ENCODE measurements around the gene STRIT1. TPM values are rescaled to one million over a fixed set of nuclear protein-coding genes. Genes with fewer than 3 reads are reported as not detected.

The STRIT1 gene
- total and polyA plus RNA-seq, 2 donors (not counting 1 experiment from before 2014, with no cell fraction given), result not detected

DNA sequence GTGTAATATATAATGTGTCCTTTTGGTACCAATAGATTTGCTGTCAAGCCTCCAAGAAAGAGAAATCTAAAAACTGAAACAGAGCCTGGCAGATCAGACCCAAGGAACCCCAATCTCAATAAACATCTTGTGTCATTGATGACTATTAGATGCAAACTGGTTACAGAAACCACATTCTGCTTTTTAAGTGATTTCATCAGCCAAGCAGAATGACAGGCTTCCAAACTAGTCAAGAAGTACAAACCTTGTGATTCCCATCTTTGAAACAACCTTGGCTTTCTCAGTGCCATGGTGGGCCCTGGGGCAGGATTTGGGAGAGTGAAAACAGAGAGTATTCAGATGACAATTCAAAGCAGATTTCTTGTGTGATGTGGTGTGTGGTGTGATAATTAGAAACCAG is 45.6 kb upstream of the STRIT1 start:
- POLR2A ChIA-PET, result no interaction called here
- H3K9me3 Mint-ChIP-seq (ENCODE audit: insufficient read depth), result no peaks in the 10 kb centered on the region
- no peak for ATAC-seq (ENCODE audit: low read depth)

DNA sequence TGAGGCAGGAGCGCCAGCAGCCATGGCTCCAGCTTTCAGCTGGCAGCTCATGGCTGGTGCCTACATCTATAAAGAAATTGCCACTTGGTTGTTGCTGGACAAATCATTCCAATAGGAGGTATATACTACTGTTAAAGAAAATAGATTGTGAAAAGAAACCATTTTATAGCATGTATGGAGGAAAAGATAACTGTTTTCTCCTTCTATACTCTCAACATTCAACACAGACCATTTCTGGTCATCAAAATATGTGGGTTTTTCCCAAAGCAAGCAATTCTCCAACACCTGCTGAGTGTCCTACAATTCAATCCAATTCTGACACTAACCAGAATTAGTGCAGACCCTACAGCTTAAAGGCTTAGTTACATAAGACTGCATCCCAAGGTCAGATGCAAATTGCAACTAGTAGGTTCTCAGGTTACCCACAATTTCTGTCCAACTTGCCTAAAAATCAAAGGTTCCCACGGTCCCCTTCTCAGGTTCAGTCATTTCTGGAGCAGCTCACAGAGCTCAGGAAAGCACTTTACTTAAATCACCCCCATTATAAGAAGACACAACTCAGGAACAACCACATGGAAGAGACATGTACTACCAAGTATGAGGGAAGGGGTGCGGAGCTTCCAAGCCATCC is 42.4 kb upstream of the STRIT1 start:
- no peak overlapping the region for H3K27ac Mint-ChIP-seq
- Histone ChIP-seq H3K4me2 (replicated peaks; ENCODE audit: low read depth, low read length, poor library complexity, severe bottlenecking) (no peak overlapping the region), H3K4me3 (ENCODE audit: control extremely low read depth in 1 of 5, extremely low read depth in 1 of 5, insufficient read depth in 1 of 5, low read depth in 2 of 5, low read length in 4 of 5) (no peak overlapping the region), H3K9ac (ENCODE audit: low read length) (no peak overlapping the region), H2AFZ (ENCODE audit: insufficient read depth, low read depth, low read length, poor library complexity, severe bottlenecking) (no peak overlapping the region), H3K36me3 (replicated peaks in 1 of 2; ENCODE audit: control extremely low read depth in 1 of 2, control insufficient read depth in 1 of 2, extremely low read depth in 1 of 2, insufficient read depth in 2 of 2, low read length in 1 of 2) (no peaks in the 10 kb centered on the region), H4K20me1 (ENCODE audit: control insufficient read depth, insufficient read depth, low read length, poor library complexity, severe bottlenecking) (no peaks in the 10 kb centered on the region), H3K27me3 (replicated peaks in 1 of 4; ENCODE audit: control extremely low read depth in 1 of 4, control insufficient read depth in 3 of 4, insufficient read depth in 4 of 4, low read length in 3 of 4) (no peaks in the 10 kb centered on the region), H3K9me3 (ENCODE audit: control extremely low read depth in 1 of 3, control insufficient read depth in 2 of 3, insufficient read depth in 1 of 3, low read length in 2 of 3) (no peaks in the 10 kb centered on the region), H3K79me2 (ENCODE audit: control insufficient read depth, insufficient read depth, low read length) (no peaks in the 10 kb centered on the region), H3K4me1 (ENCODE audit: control insufficient read depth in 2 of 2, insufficient read depth in 2 of 2, low read length in 2 of 2) (no peaks in the 10 kb centered on the region), H3K27ac (ENCODE audit: low read length in 2 of 2) (no peak overlapping the region)
- DNase-seq (no peak), ATAC-seq (ENCODE audit: low read depth) (no peak)
- H3K9me3 Mint-ChIP-seq (ENCODE audit: insufficient read depth), result no peaks in the 10 kb centered on the region
- WGBS (ENCODE audit: insufficient coverage), result no CpG with 5 or more reads among the region's 3 CpGs
- H3K4me1 Mint-ChIP-seq, result peaks cover 5% of the 10 kb centered on the region
- POLR2A ChIA-PET, result no interaction called here
- H3K4me3 Mint-ChIP-seq, result no peak overlapping the region
- peaks cover 4% of the 10 kb centered on the region for H3K27me3 Mint-ChIP-seq
- intact Hi-C loops (cut with micrococcal nuclease), result no loop called here
- CTCF ChIA-PET, result interaction anchor here (1.3 kb wide), 1 partner anchor 10 kb away, joined by 5 read pairs; no protein-coding TSS in a partner anchor
- no peak for TF ChIP-seq CTCF (IDR thresholded peaks at IDR 0.05)
- TF ChIP-seq EZH2 (IDR thresholded peaks at IDR 0.05; ENCODE audit: borderline replicate concordance, insufficient read depth, low read depth, low read length, poor library complexity, severe bottlenecking), result no peak

More for the DNA sequence above, 45.6 kb upstream of the STRIT1 start:
- no peaks in the 10 kb centered on the region for H3K9me3 ChIP-seq (ENCODE audit: control extremely low read depth in 1 of 3, control insufficient read depth in 2 of 3, insufficient read depth in 1 of 3, low read length in 2 of 3)
- Mint-ChIP-seq H3K27me3 (peaks cover 4% of the 10 kb centered on the region), H3K4me1 (peaks cover 5% of the 10 kb centered on the region), H3K4me3 (no peak overlapping the region), H3K27ac (no peak overlapping the region)
- H3K36me3 ChIP-seq (replicated peaks in 1 of 2; ENCODE audit: control extremely low read depth in 1 of 2, control insufficient read depth in 1 of 2, extremely low read depth in 1 of 2, insufficient read depth in 2 of 2, low read length in 1 of 2), result no peaks in the 10 kb centered on the region
- no peak overlapping the region for H3K9ac ChIP-seq (ENCODE audit: low read length)
- no peak overlapping the region for H3K27ac ChIP-seq (ENCODE audit: low read length in 2 of 2)
- intact Hi-C loops (cut with micrococcal nuclease), result no loop called here
- H3K4me1 ChIP-seq (ENCODE audit: control insufficient read depth in 2 of 2, insufficient read depth in 2 of 2, low read length in 2 of 2), result no peaks in the 10 kb centered on the region
- H4K20me1 ChIP-seq (ENCODE audit: control insufficient read depth, insufficient read depth, low read length, poor library complexity, severe bottlenecking), result no peaks in the 10 kb centered on the region
- TF ChIP-seq CTCF (IDR thresholded peaks at IDR 0.05), result no peak
- CTCF ChIA-PET, result no interaction called here
- H3K4me3 ChIP-seq (ENCODE audit: control extremely low read depth in 1 of 5, extremely low read depth in 1 of 5, insufficient read depth in 1 of 5, low read depth in 2 of 5, low read length in 4 of 5), result no peak overlapping the region
- DNase-seq, result no peak
- no peak overlapping the region for H3K4me2 ChIP-seq (replicated peaks; ENCODE audit: low read depth, low read length, poor library complexity, severe bottlenecking)
- no peak overlapping the region for H2AFZ ChIP-seq (ENCODE audit: insufficient read depth, low read depth, low read length, poor library complexity, severe bottlenecking)
- H3K79me2 ChIP-seq (ENCODE audit: control insufficient read depth, insufficient read depth, low read length), result no peaks in the 10 kb centered on the region
- H3K27me3 ChIP-seq (replicated peaks in 1 of 4; ENCODE audit: control extremely low read depth in 1 of 4, control insufficient read depth in 3 of 4, insufficient read depth in 4 of 4, low read length in 3 of 4), result no peaks in the 10 kb centered on the region

Measured in B cell (primary cell).